DND-41 (cell line): Measurements from ENCODE around the gene HOPX.

Source experiments
- ATAC-seq: fragments of 200-7000 bp; cut with Tn5 transposase; 3 replicates; pipeline ENCODE4 v1.9.1; 2021; ENCODE audit warnings: low read depth; ENCODE audit not compliant: insufficient read depth
- DNase-seq: peaks from one replicate; pipeline ENCODE4 v3.0.0-alpha.2; 2020
- H2AFZ ChIP-seq: 2 replicates; pipeline ENCODE4 v1.6.0; 2012; ENCODE audit warnings: low read depth, low read length
- H3K27ac ChIP-seq: 2 replicates; pipeline ENCODE4 v1.5.1; 2012; ENCODE audit warnings: low read length, inconsistent platforms
- H3K27me3 ChIP-seq: fragments of 200-600 bp; sonication (generic); 2 replicates; pipeline ENCODE4 v1.6.0; 2012; ENCODE audit warnings: low read length, mild to moderate bottlenecking, inconsistent platforms; ENCODE audit not compliant: insufficient read depth, poor library complexity
- H3K36me3 ChIP-seq: 2 replicates; pipeline ENCODE4 v1.5.1; 2012; ENCODE audit warnings: low read length, inconsistent platforms; ENCODE audit not compliant: insufficient read depth
- H3K4me1 ChIP-seq: 2 replicates; pipeline ENCODE4 v1.5.1; 2012; ENCODE audit warnings: mild to moderate bottlenecking, low read length; ENCODE audit not compliant: insufficient read depth
- H3K4me2 ChIP-seq: 2 replicates; pipeline ENCODE4 v1.6.0; 2012; ENCODE audit warnings: mild to moderate bottlenecking, moderate library complexity, low read length, inconsistent platforms; ENCODE audit not compliant: insufficient read depth
- H3K4me3 ChIP-seq, 2 experiments: fragments of 200-600 bp in 1 of 2; shearing (Covaris generic) in 1 of 2; 2 replicates each; pipeline ENCODE4 v1.5.1; 2012 to 2016; ENCODE audit warnings: inconsistent platforms in 2 of 2, low read length in 2 of 2, mild to moderate bottlenecking in 2 of 2, low read depth in 1 of 2, moderate library complexity in 1 of 2
- H3K79me2 ChIP-seq: 2 replicates; pipeline ENCODE4 v1.6.0; 2012; ENCODE audit warnings: low read length, inconsistent platforms; ENCODE audit not compliant: insufficient read depth
- H3K9ac ChIP-seq: 2 replicates; pipeline ENCODE4 v1.6.0; 2012; ENCODE audit warnings: low read depth, mild to moderate bottlenecking, inconsistent platforms, low read length, moderate library complexity
- H3K9me3 ChIP-seq: 2 replicates; pipeline ENCODE4 v1.5.1; 2012; ENCODE audit warnings: low read length, moderate library complexity, mild to moderate bottlenecking, inconsistent platforms; ENCODE audit not compliant: insufficient read depth, severe bottlenecking
- H4K20me1 ChIP-seq: 2 replicates; pipeline ENCODE4 v1.6.0; 2012; ENCODE audit warnings: low read length; ENCODE audit not compliant: insufficient read depth
- CTCF ChIP-seq: IDR thresholded peaks from 2 replicates; pipeline ENCODE4 v1.5.1; 2012; ENCODE audit warnings: borderline replicate concordance, low read length, moderate library complexity, mild to moderate bottlenecking; ENCODE audit not compliant: poor library complexity, severe bottlenecking; ENCODE audit errors: extremely low read depth
- EZH2 ChIP-seq: IDR thresholded peaks from 3 replicates; pipeline ENCODE4 v1.6.1; 2012; ENCODE audit warnings: borderline replicate concordance, low read depth, mild to moderate bottlenecking, moderate library complexity, low read length, inconsistent platforms; ENCODE audit not compliant: severe bottlenecking

The HOPX gene

GRCh38 chr4:56681158-56681852 lies at the start of gene HOPX:
TSS of gene HOPX (minus strand) at chr4:56681296. CDS start at chr4:56657816, 23,480 bp downstream.
- Histone ChIP-seq H3K9ac (no peak within 1 kb of the TSS), H3K4me1 (no peaks in the 10 kb centered on the region), H3K27ac (no peak within 1 kb of the TSS), H3K9me3 (no peaks in the 10 kb centered on the region), H3K79me2 (no peaks in the 10 kb centered on the region), H3K4me3 (no peak within 1 kb of the TSS), H3K27me3 (no peaks in the 10 kb centered on the region), H3K4me2 (no peak within 1 kb of the TSS), H3K36me3 (no peaks in the 10 kb centered on the region), H4K20me1 (no peaks in the 10 kb centered on the region), H2AFZ (no peak within 1 kb of the TSS)
- DNase-seq (no peak), ATAC-seq (no peak)
- TF ChIP-seq CTCF, result no peak

- no peak overlapping the region for H3K27ac ChIP-seq
- TF ChIP-seq EZH2, result no peak
- TF ChIP-seq CTCF, result no peak
- H3K4me2 ChIP-seq, result no peak overlapping the region
- H3K36me3 ChIP-seq, result no peaks in the 10 kb centered on the region
- no peaks in the 10 kb centered on the region for H3K9me3 ChIP-seq
- no peak overlapping the region for H2AFZ ChIP-seq
- no peak overlapping the region for H3K9ac ChIP-seq
- ATAC-seq (no peak), DNase-seq (no peak)
- no peaks in the 10 kb centered on the region for H3K4me1 ChIP-seq
- no peaks in the 10 kb centered on the region for H4K20me1 ChIP-seq
- no peaks in the 10 kb centered on the region for H3K79me2 ChIP-seq
- H3K4me3 ChIP-seq, result no peak overlapping the region
- H3K27me3 ChIP-seq, result peaks cover 2% of the 10 kb centered on the region
These were observed 49.0 kb upstream of the HOPX start for GRCh38 chr4:56730097-56730496.

- H3K4me3 ChIP-seq, result no peak overlapping the region
- no peaks in the 10 kb centered on the region for H3K4me1 ChIP-seq
- no peak for ATAC-seq
- H2AFZ ChIP-seq, result no peak overlapping the region
- no peak overlapping the region for H3K9ac ChIP-seq
- H3K4me2 ChIP-seq, result no peak overlapping the region
- no peak overlapping the region for H3K27ac ChIP-seq
- no peaks in the 10 kb centered on the region for H4K20me1 ChIP-seq
- DNase-seq, result no peak
- no peaks in the 10 kb centered on the region for H3K79me2 ChIP-seq
- TF ChIP-seq EZH2 (no peak), CTCF (no peak)
- no peaks in the 10 kb centered on the region for H3K36me3 ChIP-seq
- H3K9me3 ChIP-seq, result no peaks in the 10 kb centered on the region
- H3K27me3 ChIP-seq, result peaks cover 2% of the 10 kb centered on the region
These were observed 47.4 kb upstream of the HOPX start for GRCh38 chr4:56728512-56728911.
